HepG2 (cell line): ENCODE measurements around the gene ZFHX3. TPM values are rescaled to one million over a fixed set of nuclear protein-coding genes. Genes with fewer than 3 reads are reported as not detected.

ENCODE experiments used
- AKAP8 ChIP-seq: sonication (generic); formaldehyde crosslinking; IDR thresholded peaks from 2 replicates; pipeline ENCODE4 v1.5.1; 2020; ENCODE audit warnings: mild to moderate bottlenecking, missing genetic modification reagents
- ARNTL ChIP-seq: sonication (generic); formaldehyde crosslinking; IDR thresholded peaks from 2 replicates; pipeline ENCODE4 v1.4.0; 2020; ENCODE audit warnings: mild to moderate bottlenecking, missing genetic modification reagents
- ESRRA ChIP-seq: sonication (generic); formaldehyde crosslinking; IDR thresholded peaks from 2 replicates; pipeline ENCODE4 v1.5.1; 2020; ENCODE audit warnings: mild to moderate bottlenecking, low read depth, missing genetic modification reagents
- FOXP1 ChIP-seq, 2 experiments: fragments of 450-650 bp in 1 of 2; IDR thresholded peaks; 2 replicates each; pipeline ENCODE4 v1.6.1; 2017 to 2018; ENCODE audit warnings: antibody characterized with exemption in 1 of 2
- HDAC2 ChIP-seq: sonication (generic); formaldehyde crosslinking; IDR thresholded peaks from 2 replicates; pipeline ENCODE4 v1.4.0; 2020; ENCODE audit warnings: missing genetic modification reagents
- JDP2 ChIP-seq: sonication (generic); formaldehyde crosslinking; IDR thresholded peaks from 2 replicates; pipeline ENCODE4 v1.8.1; 2022; ENCODE audit warnings: missing genetic modification reagents, borderline replicate concordance
- KLF16 ChIP-seq, 2 experiments: sonication (generic) in 1 of 2; formaldehyde crosslinking in 1 of 2; IDR thresholded peaks; 2 replicates each; pipeline versions ENCODE4 v1.6.1 to v1.8.0; 2016 to 2023; ENCODE audit warnings: missing genetic modification reagents in 2 of 2, missing compliant biosample characterization in 1 of 2
- MAFK ChIP-seq, 2 experiments: IDR thresholded peaks in 1 of 2; conservative IDR thresholded peaks in 1 of 2; 2 replicates each; pipeline ENCODE4 v1.6.1; 2011; ENCODE audit warnings: improper control_type of control experiment in 2 of 2, low read length in 2 of 2
- MTF2 ChIP-seq: sonication (generic); formaldehyde crosslinking; IDR thresholded peaks from 2 replicates; pipeline ENCODE4 v1.5.0; 2020; ENCODE audit warnings: missing genetic modification reagents, borderline replicate concordance
- NONO ChIP-seq, 2 experiments: fragments of 450-650 bp in 1 of 2; sonication (generic) in 1 of 2; formaldehyde crosslinking in 1 of 2; IDR thresholded peaks in 1 of 2; conservative IDR thresholded peaks in 1 of 2; 2 replicates each; pipeline versions ENCODE4 v1.6.1 to v1.8.0; 2017 to 2022; ENCODE audit warnings: mild to moderate bottlenecking in 1 of 2, missing genetic modification reagents in 1 of 2, moderate library complexity in 1 of 2
- SIN3A ChIP-seq: IDR thresholded peaks from 2 replicates; pipeline ENCODE4 v1.6.1; 2011; ENCODE audit warnings: low read depth, mild to moderate bottlenecking, control low read depth, low read length, borderline replicate concordance
- SSRP1 ChIP-seq: IDR thresholded peaks from 2 replicates; pipeline ENCODE4 v1.6.1; 2016; ENCODE audit warnings: control low read depth
- ZKSCAN8 ChIP-seq: IDR thresholded peaks from 2 replicates; pipeline ENCODE4 v1.6.1; 2016; ENCODE audit warnings: borderline replicate concordance, missing genetic modification reagents, missing compliant biosample characterization
- ZNF10 ChIP-seq: sonication (generic); formaldehyde crosslinking; IDR thresholded peaks from 2 replicates; pipeline ENCODE4 v1.4.0; 2020; ENCODE audit warnings: mild to moderate bottlenecking, low read depth, missing genetic modification reagents, borderline replicate concordance
- polyA plus RNA-seq, 8 experiments: library from polyadenylated mRNA; depleted of rRNA in 3 of 8; stranded (reverse) in 7 of 8; unstranded in 1 of 8; fragments of >200 nt; fragmentation: Illumina TruSeq in 4 of 8; extraction: Trizol in 4 of 8; gene quantifications; 2 replicates each; pipeline versions ENCODE4 v1.2.1 to v1.2.3, GENCODE V29; 2011 to 2016; ENCODE audit warnings: low read depth in 4 of 8, missing spikeins in 1 of 8, mixed read lengths in 1 of 8; ENCODE audit not compliant: insufficient read depth in 1 of 8
- total RNA-seq, 5 experiments: library from RNA; depleted of rRNA; stranded (reverse); fragments of >200 nt; fragmentation: Illumina TruSeq; extraction: Trizol; gene quantifications; 2 replicates each; pipeline ENCODE4 v1.2.3, GENCODE V29; 2016; ENCODE audit warnings: low read depth in 1 of 5
- TF ChIP-seq, protein P1 (sequence below): IDR thresholded peaks from 2 replicates; pipeline ENCODE4 v1.6.1; 2016; ENCODE audit warnings: missing compliant biosample characterization, missing genetic modification reagents, borderline replicate concordance
- TF ChIP-seq, protein P2 (sequence below): IDR thresholded peaks from 2 replicates; pipeline ENCODE4 v1.6.1; 2016; ENCODE audit warnings: mild to moderate bottlenecking
- TF ChIP-seq, protein P3 (sequence below): sonication (generic); formaldehyde crosslinking; IDR thresholded peaks from one replicate; pipeline ENCODE4 v1.5.1; 2020; ENCODE audit warnings: mild to moderate bottlenecking, missing genetic modification reagents; ENCODE audit errors: not compliant biosample characterization

The ZFHX3 gene
- total and polyA plus RNA-seq, 2 of the 13 experiments (the other 11 are each of a cell fraction or from before 2014, with no cell fraction given) = 5.0 to 6.0 TPM

DNA sequence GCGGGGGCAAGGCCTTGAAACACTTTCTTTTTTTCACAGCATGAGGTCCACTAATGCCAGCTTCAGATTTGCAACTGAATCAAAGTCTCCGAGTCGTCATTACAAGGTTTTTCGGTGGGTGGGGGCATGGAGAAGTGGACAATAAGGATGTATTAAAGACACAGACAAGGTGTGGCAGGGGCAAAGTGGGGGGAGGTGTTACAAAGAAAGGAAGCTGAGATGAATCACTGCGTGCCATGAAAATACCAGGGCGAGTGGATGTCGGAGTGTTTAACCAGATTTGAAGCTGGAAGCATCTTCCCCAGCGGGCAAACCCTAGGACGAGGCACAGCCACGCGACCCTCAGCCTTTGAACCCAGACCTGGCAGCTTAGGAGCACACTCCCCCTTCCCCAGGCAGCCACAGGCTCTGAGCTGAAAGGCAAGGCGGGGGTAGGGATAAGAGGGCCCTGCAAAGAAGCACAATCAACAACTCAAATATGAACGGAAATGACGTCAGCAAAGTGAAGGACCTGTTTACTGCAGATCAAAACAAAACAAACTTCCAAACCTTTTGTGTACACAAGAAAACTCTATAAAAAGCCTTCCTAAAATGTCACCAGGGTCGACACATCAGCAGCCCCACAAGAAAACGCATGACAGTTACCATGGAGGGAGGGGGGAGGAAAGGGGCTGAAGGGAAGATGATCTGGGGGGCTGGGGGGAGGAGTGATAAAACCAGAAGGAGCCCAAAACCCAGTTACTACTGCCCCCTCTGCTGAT lies 5.6 kb upstream of the ZFHX3 start (continued):
- TF ChIP-seq, protein P1, sequence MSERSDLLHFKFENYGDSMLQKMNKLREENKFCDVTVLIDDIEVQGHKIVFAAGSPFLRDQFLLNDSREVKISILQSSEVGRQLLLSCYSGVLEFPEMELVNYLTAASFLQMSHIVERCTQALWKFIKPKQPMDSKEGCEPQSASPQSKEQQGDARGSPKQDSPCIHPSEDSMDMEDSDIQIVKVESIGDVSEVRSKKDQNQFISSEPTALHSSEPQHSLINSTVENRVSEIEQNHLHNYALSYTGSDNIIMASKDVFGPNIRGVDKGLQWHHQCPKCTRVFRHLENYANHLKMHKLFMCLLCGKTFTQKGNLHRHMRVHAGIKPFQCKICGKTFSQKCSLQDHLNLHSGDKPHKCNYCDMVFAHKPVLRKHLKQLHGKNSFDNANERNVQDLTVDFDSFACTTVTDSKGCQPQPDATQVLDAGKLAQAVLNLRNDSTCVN (CRISPR knock-in tag) = peak; percentile 28; the same call in 1 of the 2 replicates
- peak; percentile 57 for TF ChIP-seq HDAC2 (CRISPR knock-in tag)
- TF ChIP-seq ZKSCAN8 (CRISPR knock-in tag) = peak; percentile 23; the same call in 1 of the 2 replicates
- TF ChIP-seq, protein P2, sequence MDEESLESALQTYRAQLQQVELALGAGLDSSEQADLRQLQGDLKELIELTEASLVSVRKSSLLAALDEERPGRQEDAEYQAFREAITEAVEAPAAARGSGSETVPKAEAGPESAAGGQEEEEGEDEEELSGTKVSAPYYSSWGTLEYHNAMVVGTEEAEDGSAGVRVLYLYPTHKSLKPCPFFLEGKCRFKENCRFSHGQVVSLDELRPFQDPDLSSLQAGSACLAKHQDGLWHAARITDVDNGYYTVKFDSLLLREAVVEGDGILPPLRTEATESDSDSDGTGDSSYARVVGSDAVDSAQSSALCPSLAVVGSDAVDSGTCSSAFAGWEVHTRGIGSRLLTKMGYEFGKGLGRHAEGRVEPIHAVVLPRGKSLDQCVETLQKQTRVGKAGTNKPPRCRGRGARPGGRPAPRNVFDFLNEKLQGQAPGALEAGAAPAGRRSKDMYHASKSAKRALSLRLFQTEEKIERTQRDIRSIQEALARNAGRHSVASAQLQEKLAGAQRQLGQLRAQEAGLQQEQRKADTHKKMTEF (CRISPR knock-in tag) = peak; percentile 77
- TF ChIP-seq ARNTL (CRISPR knock-in tag) = peak; percentile 84
- TF ChIP-seq NONO (IDR thresholded peaks at IDR 0.05) = no peak
- TF ChIP-seq NONO (CRISPR knock-in tag; conservative IDR thresholded peaks at IDR 0.05) = 0 out of 2 replicates have a peak, but pooled peaks have one; percentile 26
- TF ChIP-seq SIN3A = no peak
- TF ChIP-seq SSRP1 = 0 out of 2 replicates have a peak, but pooled peaks have one; percentile 73
- no peak for TF ChIP-seq MTF2 (CRISPR knock-in tag)
- peak; percentile 81 for TF ChIP-seq FOXP1 (IDR thresholded peaks at IDR 0.05)
- peak; percentile 94 for TF ChIP-seq FOXP1 (CRISPR knock-in tag; IDR thresholded peaks at IDR 0.05)
- no peak for TF ChIP-seq JDP2 (CRISPR knock-in tag)
- no peak for TF ChIP-seq ZNF10
- peak in 1 of 2 experiments; percentile 87; a peak in 2 of 4 replicates for TF ChIP-seq KLF16 (CRISPR knock-in tag; IDR thresholded peaks at IDR 0.05)
- TF ChIP-seq, protein P3, sequence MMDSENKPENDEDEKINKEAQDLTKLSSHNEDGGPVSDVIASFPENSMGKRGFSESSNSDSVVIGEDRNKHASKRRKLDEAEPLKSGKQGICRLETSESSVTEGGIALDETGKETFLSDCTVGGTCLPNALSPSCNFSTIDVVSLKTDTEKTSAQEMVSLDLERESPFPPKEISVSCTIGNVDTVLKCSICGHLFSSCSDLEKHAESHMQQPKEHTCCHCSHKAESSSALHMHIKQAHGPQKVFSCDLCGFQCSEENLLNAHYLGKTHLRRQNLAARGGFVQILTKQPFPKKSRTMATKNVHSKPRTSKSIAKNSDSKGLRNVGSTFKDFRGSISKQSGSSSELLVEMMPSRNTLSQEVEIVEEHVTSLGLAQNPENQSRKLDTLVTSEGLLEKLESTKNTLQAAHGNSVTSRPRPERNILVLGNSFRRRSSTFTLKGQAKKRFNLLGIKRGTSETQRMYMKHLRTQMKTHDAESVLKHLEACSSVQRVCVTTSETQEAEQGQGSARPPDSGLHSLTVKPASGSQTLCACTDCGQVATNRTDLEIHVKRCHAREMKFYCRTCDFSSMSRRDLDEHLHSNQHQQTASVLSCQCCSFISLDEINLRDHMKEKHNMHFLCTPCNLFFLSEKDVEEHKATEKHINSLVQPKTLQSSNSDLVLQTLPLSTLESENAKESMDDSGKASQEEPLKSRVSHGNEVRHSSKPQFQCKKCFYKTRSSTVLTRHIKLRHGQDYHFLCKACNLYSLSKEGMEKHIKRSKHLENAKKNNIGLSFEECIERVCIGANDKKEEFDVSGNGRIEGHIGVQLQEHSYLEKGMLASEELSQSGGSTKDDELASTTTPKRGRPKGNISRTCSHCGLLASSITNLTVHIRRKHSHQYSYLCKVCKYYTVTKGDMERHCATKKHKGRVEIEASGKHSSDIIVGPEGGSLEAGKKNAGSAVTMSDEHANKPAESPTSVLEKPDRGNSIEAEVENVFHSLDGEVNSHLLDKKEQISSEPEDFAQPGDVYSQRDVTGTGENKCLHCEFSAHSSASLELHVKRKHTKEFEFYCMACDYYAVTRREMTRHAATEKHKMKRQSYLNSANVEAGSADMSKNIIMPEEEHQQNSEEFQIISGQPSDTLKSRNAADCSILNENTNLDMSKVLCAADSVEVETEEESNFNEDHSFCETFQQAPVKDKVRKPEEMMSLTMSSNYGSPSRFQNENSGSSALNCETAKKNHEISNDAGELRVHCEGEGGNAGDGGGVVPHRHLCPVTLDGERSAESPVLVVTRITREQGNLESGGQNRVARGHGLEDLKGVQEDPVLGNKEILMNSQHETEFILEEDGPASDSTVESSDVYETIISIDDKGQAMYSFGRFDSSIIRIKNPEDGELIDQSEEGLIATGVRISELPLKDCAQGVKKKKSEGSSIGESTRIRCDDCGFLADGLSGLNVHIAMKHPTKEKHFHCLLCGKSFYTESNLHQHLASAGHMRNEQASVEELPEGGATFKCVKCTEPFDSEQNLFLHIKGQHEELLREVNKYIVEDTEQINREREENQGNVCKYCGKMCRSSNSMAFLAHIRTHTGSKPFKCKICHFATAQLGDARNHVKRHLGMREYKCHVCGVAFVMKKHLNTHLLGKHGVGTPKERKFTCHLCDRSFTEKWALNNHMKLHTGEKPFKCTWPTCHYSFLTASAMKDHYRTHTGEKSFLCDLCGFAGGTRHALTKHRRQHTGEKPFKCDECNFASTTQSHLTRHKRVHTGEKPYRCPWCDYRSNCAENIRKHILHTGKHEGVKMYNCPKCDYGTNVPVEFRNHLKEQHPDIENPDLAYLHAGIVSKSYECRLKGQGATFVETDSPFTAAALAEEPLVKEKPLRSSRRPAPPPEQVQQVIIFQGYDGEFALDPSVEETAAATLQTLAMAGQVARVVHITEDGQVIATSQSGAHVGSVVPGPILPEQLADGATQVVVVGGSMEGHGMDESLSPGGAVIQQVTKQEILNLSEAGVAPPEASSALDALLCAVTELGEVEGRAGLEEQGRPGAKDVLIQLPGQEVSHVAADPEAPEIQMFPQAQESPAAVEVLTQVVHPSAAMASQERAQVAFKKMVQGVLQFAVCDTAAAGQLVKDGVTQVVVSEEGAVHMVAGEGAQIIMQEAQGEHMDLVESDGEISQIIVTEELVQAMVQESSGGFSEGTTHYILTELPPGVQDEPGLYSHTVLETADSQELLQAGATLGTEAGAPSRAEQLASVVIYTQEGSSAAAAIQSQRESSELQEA (CRISPR knock-in tag) = no peak
- 0 out of 2 replicates have a peak, but pooled peaks have one; percentile 64 for TF ChIP-seq ESRRA (CRISPR knock-in tag)
- TF ChIP-seq MAFK (conservative IDR thresholded peaks at IDR 0.05 in 1 of 2, IDR thresholded peaks at IDR 0.05 in 1 of 2; ENCODE audit: low read length in 2 of 2) = peak in 1 of 2 experiments; percentile 26; a peak in 1 of 4 replicates
- 0 out of 2 replicates have a peak, but pooled peaks have one; percentile 40 for TF ChIP-seq AKAP8 (CRISPR knock-in tag)
